Keratinocyte (primary cell): ENCODE results near the gene EPHA6.

Experiments
- CTCF ChIP-seq, 3 experiments: IDR thresholded peaks in 1 of 3; conservative IDR thresholded peaks in 1 of 3; optimal IDR thresholded peaks in 1 of 3; 2 replicates in 2 of 3; 3 replicates in 1 of 3; pipeline versions ENCODE3 to v1.5.1; 2011; ENCODE audit warnings: low read length in 3 of 3, mild to moderate bottlenecking in 3 of 3, moderate library complexity in 2 of 3, control low read depth in 1 of 3, inconsistent platforms in 1 of 3; ENCODE audit not compliant: insufficient read depth in 2 of 3; ENCODE audit errors: extremely low read depth in 1 of 3
- EZH2 ChIP-seq: IDR thresholded peaks from one replicate; pipeline ENCODE4 v1.6.1; 2012; ENCODE audit warnings: inconsistent platforms, mild to moderate bottlenecking, low read length, moderate library complexity

DNA sequence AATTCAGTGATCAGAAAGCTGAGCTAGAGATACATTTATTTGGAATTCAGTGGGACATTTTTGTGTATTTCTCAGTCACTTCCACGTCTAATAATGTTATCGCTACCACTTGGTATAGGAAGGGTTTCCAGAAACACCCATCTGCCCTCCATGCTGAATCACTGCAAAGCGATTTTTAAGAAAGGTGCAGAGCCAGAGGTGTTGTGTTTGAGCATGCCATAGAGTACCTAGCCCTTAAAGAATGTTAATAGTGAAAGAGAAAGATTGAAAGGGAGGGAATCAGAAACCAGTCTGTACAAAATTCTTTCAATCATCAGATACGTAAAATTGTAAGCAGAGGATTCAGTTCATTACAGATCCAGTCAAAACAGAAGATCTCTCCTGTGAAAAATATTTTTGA lies 870.1 kb downstream of the EPHA6 start:
- no peak for TF ChIP-seq CTCF (optimal IDR thresholded peaks at IDR 0.05 in 1 of 3, IDR thresholded peaks at IDR 0.05 in 1 of 3, conservative IDR thresholded peaks at IDR 0.05 in 1 of 3; ENCODE audit: extremely low read depth in 1 of 3, insufficient read depth in 2 of 3, low read length in 3 of 3)
- no peak for TF ChIP-seq EZH2
